WTC11 (cell line): ENCODE data around the gene ZGPAT. TPM values are rescaled to one million over a fixed set of nuclear protein-coding genes. Genes with fewer than 3 reads are reported as not detected.
A peak's percentile ranks its signal among the peaks of the same experiment; 100 is the strongest.

Source experiments
- ATF1 ChIP-seq: sonication (generic); formaldehyde crosslinking; IDR thresholded peaks from 2 replicates; pipeline ENCODE4 v1.8.1; 2023; ENCODE audit warnings: mild to moderate bottlenecking, moderate library complexity, missing genetic modification reagents
- CREM ChIP-seq: sonication (generic); formaldehyde crosslinking; IDR thresholded peaks from 2 replicates; pipeline ENCODE4 v1.8.1; 2022; ENCODE audit warnings: mild to moderate bottlenecking, missing genetic modification reagents, moderate library complexity
- ESRRA ChIP-seq: sonication (generic); formaldehyde crosslinking; IDR thresholded peaks from 2 replicates; pipeline ENCODE4 v1.8.1; 2022; ENCODE audit warnings: mild to moderate bottlenecking, missing genetic modification reagents, borderline replicate concordance
- ETV6 ChIP-seq: sonication (generic); formaldehyde crosslinking; IDR thresholded peaks from 2 replicates; pipeline ENCODE4 v1.8.1; 2022; ENCODE audit warnings: mild to moderate bottlenecking, missing genetic modification reagents
- KAT7 ChIP-seq: sonication (generic); formaldehyde crosslinking; IDR thresholded peaks from 2 replicates; pipeline ENCODE4 v1.8.1; 2023; ENCODE audit warnings: missing genetic modification reagents, mild to moderate bottlenecking, borderline replicate concordance
- MYBL2 ChIP-seq: sonication (generic); formaldehyde crosslinking; IDR thresholded peaks from 2 replicates; pipeline ENCODE4 v1.8.1; 2023; ENCODE audit warnings: mild to moderate bottlenecking, moderate library complexity, missing genetic modification reagents
- NFE2L1 ChIP-seq: sonication (generic); formaldehyde crosslinking; IDR thresholded peaks from 2 replicates; pipeline ENCODE4 v1.8.1; 2023; ENCODE audit warnings: missing genetic modification reagents
- NR2C2 ChIP-seq: sonication (generic); formaldehyde crosslinking; IDR thresholded peaks from 2 replicates; pipeline ENCODE4 v1.8.0; 2022; ENCODE audit warnings: mild to moderate bottlenecking, missing genetic modification reagents
- SMAD3 ChIP-seq: sonication (generic); formaldehyde crosslinking; IDR thresholded peaks from 2 replicates; pipeline ENCODE4 v1.8.0; 2022; ENCODE audit warnings: missing genetic modification reagents, mild to moderate bottlenecking, borderline replicate concordance
- SP1 ChIP-seq: sonication (generic); formaldehyde crosslinking; conservative IDR thresholded peaks from 2 replicates; pipeline ENCODE4 v1.8.1; 2022; ENCODE audit warnings: missing genetic modification reagents
- TP53 ChIP-seq: sonication (generic); formaldehyde crosslinking; IDR thresholded peaks from 2 replicates; pipeline ENCODE4 v1.8.1; 2023; ENCODE audit warnings: mild to moderate bottlenecking, missing genetic modification reagents
- ZBTB21 ChIP-seq: sonication (generic); formaldehyde crosslinking; IDR thresholded peaks from 2 replicates; pipeline ENCODE4 v1.8.1; 2023; ENCODE audit warnings: mild to moderate bottlenecking, missing genetic modification reagents, borderline replicate concordance
- ZNF263 ChIP-seq: sonication (generic); formaldehyde crosslinking; IDR thresholded peaks from 2 replicates; pipeline ENCODE4 v1.8.1; 2022; ENCODE audit warnings: low read depth, mild to moderate bottlenecking, moderate library complexity, missing genetic modification reagents
- total RNA-seq: library from RNA; stranded (reverse); gene quantifications from 3 replicates; pipeline ENCODE4 v1.2.3, GENCODE V29; 2021
- TF ChIP-seq, protein P1 (sequence below): sonication (generic); formaldehyde crosslinking; IDR thresholded peaks from 2 replicates; pipeline ENCODE4 v1.8.1; 2022; ENCODE audit warnings: missing genetic modification reagents, borderline replicate concordance
- TF ChIP-seq, protein P2 (sequence below): sonication (generic); formaldehyde crosslinking; IDR thresholded peaks from 2 replicates; pipeline ENCODE4 v1.8.0; 2023; ENCODE audit warnings: missing genetic modification reagents
- TF ChIP-seq, protein P3 (sequence below): fragments of 250-450 bp; sonication (Bioruptor Pico); IDR thresholded peaks from 2 replicates; pipeline ENCODE4 v1.9.0; 2021; ENCODE audit warnings: moderate library complexity, mild to moderate bottlenecking, inconsistent platforms, borderline replicate concordance
- TF ChIP-seq, protein P4 (sequence below): sonication (generic); formaldehyde crosslinking; IDR thresholded peaks from 2 replicates; pipeline ENCODE4 v1.8.1; 2023; ENCODE audit warnings: mild to moderate bottlenecking, missing genetic modification reagents, borderline replicate concordance
- TF ChIP-seq, protein P5 (sequence below): sonication (generic); formaldehyde crosslinking; IDR thresholded peaks from 2 replicates; pipeline ENCODE4 v1.8.0; 2023; ENCODE audit warnings: missing genetic modification reagents, mild to moderate bottlenecking, borderline replicate concordance
- TF ChIP-seq, protein P6 (sequence below): sonication (generic); formaldehyde crosslinking; IDR thresholded peaks from 2 replicates; pipeline ENCODE4 v1.8.1; 2022; ENCODE audit warnings: mild to moderate bottlenecking, moderate library complexity, missing genetic modification reagents
- TF ChIP-seq, protein P7 (sequence below): sonication (generic); formaldehyde crosslinking; IDR thresholded peaks from 2 replicates; pipeline ENCODE4 v1.8.1; 2023; ENCODE audit warnings: mild to moderate bottlenecking, missing genetic modification reagents, moderate library complexity

Gene ZGPAT
- total RNA-seq, 1 experiment from 2014 or later: 28.3 TPM

DNA sequence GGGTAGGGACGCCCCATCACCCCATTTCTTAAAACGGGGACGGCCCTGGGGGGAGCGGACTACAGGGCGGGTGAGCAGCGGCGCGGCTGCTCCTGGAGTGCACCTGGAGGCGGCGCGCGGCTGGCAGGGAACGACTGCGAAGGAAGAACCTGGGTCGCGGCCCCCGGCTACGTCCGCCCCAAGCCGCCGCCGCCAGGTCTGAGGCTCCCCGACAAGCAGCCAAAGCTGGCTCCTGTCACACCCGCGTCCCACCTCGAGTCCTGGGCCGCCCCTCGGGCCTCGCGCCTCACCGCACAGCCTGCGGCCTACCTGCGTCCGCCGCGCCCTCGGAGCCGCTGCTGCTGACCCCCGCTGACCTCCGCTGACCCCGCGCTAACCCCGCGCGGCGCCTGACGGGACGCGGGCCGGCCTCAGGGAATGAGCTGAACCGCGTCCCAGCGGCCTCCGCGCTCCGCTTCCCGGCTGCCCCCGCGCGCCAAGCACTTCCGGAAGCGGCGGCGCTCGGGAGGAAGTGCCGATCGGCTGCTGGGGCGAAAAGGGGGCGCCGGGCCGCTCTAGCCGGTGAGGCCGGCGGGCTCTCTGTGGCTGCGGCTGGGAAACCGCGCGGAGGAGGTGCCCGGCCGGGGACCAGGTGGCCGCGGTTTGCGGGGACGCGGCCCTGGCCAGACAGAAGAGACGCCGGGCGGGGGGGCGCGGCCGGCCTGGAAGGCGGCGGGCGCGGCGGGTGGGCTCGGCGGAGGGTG is at the start of gene ZGPAT, which contains the start of gene ARFRP1 (continued):
- TF ChIP-seq, protein P1, sequence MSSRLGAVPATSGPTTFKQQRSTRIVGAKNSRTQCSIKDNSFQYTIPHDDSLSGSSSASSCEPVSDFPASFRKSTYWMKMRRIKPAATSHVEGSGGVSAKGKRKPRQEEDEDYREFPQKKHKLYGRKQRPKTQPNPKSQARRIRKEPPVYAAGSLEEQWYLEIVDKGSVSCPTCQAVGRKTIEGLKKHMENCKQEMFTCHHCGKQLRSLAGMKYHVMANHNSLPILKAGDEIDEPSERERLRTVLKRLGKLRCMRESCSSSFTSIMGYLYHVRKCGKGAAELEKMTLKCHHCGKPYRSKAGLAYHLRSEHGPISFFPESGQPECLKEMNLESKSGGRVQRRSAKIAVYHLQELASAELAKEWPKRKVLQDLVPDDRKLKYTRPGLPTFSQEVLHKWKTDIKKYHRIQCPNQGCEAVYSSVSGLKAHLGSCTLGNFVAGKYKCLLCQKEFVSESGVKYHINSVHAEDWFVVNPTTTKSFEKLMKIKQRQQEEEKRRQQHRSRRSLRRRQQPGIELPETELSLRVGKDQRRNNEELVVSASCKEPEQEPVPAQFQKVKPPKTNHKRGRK: no peak
- TF ChIP-seq CREM (CRISPR knock-in tag): peak; percentile 69; the same call in 1 of the 2 replicates
- TF ChIP-seq, protein P2, sequence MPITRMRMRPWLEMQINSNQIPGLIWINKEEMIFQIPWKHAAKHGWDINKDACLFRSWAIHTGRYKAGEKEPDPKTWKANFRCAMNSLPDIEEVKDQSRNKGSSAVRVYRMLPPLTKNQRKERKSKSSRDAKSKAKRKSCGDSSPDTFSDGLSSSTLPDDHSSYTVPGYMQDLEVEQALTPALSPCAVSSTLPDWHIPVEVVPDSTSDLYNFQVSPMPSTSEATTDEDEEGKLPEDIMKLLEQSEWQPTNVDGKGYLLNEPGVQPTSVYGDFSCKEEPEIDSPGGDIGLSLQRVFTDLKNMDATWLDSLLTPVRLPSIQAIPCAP (CRISPR knock-in tag): 0 out of 2 replicates have a peak, but pooled peaks have one; percentile 76
- peak; percentile 99 for TF ChIP-seq NR2C2
- TF ChIP-seq ZBTB21 (CRISPR knock-in tag): peak; percentile 76; the same call in 1 of the 2 replicates
- TF ChIP-seq ETV6 (CRISPR knock-in tag): peak; percentile 87
- TF ChIP-seq NFE2L1 (CRISPR knock-in tag): no peak
- peak; percentile 64; the same call in 1 of the 2 replicates for TF ChIP-seq TP53 (CRISPR knock-in tag)
- TF ChIP-seq SP1: peak; percentile 78
- 0 out of 2 replicates have a peak, but pooled peaks have one; percentile 59 for TF ChIP-seq ATF1 (CRISPR knock-in tag)
- TF ChIP-seq SMAD3 (CRISPR knock-in tag): no peak
- TF ChIP-seq, protein P3, sequence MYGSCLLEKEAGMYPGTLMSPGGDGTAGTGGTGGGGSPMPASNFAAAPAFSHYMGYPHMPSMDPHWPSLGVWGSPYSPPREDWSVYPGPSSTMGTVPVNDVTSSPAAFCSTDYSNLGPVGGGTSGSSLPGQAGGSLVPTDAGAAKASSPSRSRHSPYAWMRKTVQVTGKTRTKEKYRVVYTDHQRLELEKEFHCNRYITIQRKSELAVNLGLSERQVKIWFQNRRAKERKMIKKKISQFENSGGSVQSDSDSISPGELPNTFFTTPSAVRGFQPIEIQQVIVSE (CRISPR knock-in tag): no peak
- TF ChIP-seq KAT7 (CRISPR knock-in tag): peak; percentile 66; the same call in 1 of the 2 replicates
- TF ChIP-seq ESRRA (CRISPR knock-in tag): peak; percentile 86; the same call in 1 of the 2 replicates
- 0 out of 2 replicates have a peak, but pooled peaks have one; percentile 42 for TF ChIP-seq ZNF263
- TF ChIP-seq, protein P4, sequence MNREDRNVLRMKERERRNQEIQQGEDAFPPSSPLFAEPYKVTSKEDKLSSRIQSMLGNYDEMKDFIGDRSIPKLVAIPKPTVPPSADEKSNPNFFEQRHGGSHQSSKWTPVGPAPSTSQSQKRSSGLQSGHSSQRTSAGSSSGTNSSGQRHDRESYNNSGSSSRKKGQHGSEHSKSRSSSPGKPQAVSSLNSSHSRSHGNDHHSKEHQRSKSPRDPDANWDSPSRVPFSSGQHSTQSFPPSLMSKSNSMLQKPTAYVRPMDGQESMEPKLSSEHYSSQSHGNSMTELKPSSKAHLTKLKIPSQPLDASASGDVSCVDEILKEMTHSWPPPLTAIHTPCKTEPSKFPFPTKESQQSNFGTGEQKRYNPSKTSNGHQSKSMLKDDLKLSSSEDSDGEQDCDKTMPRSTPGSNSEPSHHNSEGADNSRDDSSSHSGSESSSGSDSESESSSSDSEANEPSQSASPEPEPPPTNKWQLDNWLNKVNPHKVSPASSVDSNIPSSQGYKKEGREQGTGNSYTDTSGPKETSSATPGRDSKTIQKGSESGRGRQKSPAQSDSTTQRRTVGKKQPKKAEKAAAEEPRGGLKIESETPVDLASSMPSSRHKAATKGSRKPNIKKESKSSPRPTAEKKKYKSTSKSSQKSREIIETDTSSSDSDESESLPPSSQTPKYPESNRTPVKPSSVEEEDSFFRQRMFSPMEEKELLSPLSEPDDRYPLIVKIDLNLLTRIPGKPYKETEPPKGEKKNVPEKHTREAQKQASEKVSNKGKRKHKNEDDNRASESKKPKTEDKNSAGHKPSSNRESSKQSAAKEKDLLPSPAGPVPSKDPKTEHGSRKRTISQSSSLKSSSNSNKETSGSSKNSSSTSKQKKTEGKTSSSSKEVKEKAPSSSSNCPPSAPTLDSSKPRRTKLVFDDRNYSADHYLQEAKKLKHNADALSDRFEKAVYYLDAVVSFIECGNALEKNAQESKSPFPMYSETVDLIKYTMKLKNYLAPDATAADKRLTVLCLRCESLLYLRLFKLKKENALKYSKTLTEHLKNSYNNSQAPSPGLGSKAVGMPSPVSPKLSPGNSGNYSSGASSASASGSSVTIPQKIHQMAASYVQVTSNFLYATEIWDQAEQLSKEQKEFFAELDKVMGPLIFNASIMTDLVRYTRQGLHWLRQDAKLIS (CRISPR knock-in tag): no peak
- TF ChIP-seq MYBL2 (CRISPR knock-in tag): peak; percentile 83; the same call in 1 of the 2 replicates
- TF ChIP-seq, protein P5, sequence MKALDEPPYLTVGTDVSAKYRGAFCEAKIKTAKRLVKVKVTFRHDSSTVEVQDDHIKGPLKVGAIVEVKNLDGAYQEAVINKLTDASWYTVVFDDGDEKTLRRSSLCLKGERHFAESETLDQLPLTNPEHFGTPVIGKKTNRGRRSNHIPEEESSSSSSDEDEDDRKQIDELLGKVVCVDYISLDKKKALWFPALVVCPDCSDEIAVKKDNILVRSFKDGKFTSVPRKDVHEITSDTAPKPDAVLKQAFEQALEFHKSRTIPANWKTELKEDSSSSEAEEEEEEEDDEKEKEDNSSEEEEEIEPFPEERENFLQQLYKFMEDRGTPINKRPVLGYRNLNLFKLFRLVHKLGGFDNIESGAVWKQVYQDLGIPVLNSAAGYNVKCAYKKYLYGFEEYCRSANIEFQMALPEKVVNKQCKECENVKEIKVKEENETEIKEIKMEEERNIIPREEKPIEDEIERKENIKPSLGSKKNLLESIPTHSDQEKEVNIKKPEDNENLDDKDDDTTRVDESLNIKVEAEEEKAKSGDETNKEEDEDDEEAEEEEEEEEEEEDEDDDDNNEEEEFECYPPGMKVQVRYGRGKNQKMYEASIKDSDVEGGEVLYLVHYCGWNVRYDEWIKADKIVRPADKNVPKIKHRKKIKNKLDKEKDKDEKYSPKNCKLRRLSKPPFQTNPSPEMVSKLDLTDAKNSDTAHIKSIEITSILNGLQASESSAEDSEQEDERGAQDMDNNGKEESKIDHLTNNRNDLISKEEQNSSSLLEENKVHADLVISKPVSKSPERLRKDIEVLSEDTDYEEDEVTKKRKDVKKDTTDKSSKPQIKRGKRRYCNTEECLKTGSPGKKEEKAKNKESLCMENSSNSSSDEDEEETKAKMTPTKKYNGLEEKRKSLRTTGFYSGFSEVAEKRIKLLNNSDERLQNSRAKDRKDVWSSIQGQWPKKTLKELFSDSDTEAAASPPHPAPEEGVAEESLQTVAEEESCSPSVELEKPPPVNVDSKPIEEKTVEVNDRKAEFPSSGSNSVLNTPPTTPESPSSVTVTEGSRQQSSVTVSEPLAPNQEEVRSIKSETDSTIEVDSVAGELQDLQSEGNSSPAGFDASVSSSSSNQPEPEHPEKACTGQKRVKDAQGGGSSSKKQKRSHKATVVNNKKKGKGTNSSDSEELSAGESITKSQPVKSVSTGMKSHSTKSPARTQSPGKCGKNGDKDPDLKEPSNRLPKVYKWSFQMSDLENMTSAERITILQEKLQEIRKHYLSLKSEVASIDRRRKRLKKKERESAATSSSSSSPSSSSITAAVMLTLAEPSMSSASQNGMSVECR (CRISPR knock-in tag): peak; percentile 60; the same call in 1 of the 2 replicates
- TF ChIP-seq, protein P6, sequence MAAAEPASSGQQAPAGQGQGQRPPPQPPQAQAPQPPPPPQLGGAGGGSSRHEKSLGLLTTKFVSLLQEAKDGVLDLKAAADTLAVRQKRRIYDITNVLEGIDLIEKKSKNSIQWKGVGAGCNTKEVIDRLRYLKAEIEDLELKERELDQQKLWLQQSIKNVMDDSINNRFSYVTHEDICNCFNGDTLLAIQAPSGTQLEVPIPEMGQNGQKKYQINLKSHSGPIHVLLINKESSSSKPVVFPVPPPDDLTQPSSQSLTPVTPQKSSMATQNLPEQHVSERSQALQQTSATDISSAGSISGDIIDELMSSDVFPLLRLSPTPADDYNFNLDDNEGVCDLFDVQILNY (CRISPR knock-in tag): peak; percentile 89
- TF ChIP-seq, protein P7, sequence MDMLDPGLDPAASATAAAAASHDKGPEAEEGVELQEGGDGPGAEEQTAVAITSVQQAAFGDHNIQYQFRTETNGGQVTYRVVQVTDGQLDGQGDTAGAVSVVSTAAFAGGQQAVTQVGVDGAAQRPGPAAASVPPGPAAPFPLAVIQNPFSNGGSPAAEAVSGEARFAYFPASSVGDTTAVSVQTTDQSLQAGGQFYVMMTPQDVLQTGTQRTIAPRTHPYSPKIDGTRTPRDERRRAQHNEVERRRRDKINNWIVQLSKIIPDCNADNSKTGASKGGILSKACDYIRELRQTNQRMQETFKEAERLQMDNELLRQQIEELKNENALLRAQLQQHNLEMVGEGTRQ (CRISPR knock-in tag): peak; percentile 70
- TF ChIP-seq, all 79 proteins: peak for 32
